HuH-7.5 (cell line): ENCODE results near the gene DLD.
"Not testable (repeated sequence)": the region's sequence is repeated elsewhere in the genome, so short reads cannot be mapped to it uniquely, and the experiment has no call there.

ENCODE experiments used
- DNase-seq: peaks from one replicate; pipeline ENCODE4 v3.0.0; 2011; ENCODE audit warnings: low spot score

Gene DLD

GRCh38 chr7:107915541-107915940 is 24.6 kb downstream of the DLD start:
- no peak for DNase-seq

GRCh38 chr7:107917763-107918651 is 27.0 kb downstream of the DLD start:
- no peak for DNase-seq

DNA sequence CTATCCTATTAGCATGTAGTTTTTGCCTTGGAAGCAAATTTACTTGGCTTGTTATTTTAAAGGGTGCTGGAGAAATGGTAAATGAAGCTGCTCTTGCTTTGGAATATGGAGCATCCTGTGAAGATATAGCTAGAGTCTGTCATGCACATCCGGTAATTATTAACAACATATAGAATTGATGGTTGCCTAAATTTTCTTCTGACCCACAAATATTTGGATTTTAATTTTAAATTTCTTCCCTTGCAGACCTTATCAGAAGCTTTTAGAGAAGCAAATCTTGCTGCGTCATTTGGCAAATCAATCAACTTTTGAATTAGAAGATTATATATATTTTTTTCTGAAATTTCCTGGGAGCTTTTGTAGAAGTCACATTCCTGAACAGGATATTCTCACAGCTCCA is 28.0 kb downstream of the DLD start:
- no peak for DNase-seq

GRCh38 chr7:107920048-107920772 is 29.2 kb downstream of the DLD start:
- DNase-seq = no peak

DNA sequence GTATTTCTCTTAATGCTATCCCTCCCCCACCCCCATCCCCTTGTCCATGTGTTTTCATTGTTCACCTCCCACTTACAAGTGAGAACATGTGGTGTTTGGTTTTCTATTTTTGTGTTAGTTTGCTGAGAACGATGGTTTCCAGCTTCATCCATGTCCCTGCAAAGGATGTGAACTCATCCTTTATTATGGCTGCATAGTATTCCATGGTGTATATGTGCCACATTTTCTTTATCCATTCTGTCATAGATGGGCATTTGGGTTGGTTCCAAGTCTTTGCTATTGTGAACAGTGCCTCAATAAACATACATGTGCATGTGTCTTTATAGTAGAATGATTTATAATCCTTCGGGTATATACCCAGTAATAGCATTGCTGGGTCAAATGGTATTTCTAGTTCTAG is 30.8 kb downstream of the DLD start:
- not testable (repeated sequence) for DNase-seq

GRCh38 chr7:107922886-107923285 is 31.9 kb downstream of the DLD start:
- no peak for DNase-seq

- DNase-seq = no peak
Measured at GRCh38 chr7:107924841-107925504, 34.0 kb downstream of the DLD start.

DNA sequence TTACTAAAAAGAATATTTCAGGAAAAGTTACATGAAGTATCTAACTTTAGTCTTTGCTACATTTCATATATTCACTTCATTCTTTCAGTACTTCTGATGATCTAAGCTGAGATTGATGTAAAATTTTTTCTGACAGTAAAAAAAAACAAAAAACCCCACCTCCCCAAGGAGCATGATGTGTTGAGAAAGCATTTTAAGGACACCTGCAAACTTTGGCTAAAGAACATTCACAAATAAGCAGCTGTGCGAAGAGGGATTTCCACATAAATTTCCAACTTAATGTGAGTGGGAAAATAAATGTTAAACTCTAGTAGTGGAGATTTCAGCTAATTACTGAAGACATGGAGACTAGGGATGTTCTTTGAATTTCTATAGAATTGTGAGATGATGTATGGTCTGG is 35.5 kb downstream of the DLD start:
- DNase-seq = no peak

DNA sequence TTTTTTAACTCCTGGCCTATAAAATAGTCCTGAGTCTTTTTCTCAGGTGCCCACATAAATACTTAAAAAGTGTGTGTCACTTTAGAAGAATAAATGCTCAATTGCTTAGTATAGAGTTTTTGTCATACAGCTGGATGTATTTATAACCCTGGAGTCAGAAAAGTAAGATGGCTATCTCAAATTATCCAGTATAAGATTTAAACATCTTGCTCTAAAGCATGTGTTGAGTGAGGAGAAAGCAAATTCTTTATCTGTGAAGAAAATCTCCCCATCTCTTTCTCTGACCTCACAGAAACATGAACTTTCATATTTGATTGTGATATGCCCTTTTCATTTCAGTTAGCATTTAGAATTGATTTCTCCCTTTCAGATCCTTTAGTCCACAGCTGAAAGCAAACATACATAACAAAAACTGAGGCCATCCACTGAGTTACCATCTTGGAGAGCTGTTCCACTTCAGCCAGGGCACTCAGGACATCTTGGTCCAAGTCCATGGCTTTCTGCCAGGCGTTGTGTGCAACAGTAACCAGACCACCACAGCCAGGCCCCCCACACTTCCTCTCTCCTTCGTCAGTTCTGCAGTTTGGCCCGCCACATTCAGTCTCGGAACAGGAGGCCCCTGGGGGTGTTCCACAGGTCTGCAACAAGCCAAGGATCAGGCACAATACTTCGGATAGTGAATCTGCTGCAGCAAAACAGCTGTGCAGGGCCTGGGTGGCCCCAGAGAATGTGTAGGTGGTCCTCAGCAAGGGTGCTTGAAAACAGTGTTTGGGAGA is 40.9 kb downstream of the DLD start:
- no peak for DNase-seq

DNA sequence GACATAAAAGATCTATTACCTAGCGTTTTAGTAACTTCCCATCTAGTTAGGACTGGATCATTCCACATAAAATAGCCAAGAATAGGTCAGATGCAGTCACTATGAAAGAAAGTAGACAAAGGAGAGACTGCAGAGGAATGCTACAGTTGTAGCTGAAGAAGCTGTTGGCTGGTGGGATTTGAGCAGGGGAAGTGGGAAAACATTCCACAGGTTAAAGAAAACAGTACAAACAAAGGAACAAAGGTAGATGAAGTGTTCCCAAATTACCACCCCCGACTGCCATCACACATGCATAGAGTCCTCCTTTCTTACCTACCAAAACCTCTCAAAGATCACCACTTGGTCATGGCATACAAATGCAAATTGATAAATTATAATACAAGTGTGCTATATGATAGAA is 41.8 kb downstream of the DLD start:
- DNase-seq = no peak

DNA sequence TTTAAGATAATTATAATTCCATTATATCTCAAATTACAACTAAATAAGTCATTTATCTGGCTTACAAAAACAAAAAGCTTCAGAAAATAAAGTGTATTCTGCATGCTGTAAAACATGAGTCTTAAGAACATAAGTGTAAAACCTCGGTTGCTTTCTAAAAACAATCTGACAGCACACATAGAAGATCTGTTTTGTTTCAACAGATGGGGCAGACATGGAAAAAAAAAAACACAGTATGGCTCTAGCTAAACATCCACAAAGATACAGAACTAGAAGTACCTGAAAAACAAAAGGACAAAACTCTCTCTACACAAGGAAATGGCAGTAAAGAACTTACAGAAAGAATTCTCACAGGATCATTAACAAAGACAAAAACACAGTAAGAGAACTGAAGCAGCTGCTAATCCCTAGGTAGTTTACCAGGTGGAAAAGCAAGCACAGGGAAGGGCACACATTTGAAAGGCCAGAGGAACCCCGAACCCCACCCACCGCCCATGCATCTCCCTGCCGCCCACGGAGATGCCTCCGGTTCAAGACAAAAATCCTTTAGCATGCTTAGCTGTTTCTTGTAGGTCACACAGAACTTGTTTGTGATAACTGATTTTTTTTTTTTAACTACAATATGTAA is 42.5 kb downstream of the DLD start:
- DNase-seq = no peak

GRCh38 chr7:107934991-107935770 is 44.2 kb downstream of the DLD start:
- no peak for DNase-seq

DNA sequence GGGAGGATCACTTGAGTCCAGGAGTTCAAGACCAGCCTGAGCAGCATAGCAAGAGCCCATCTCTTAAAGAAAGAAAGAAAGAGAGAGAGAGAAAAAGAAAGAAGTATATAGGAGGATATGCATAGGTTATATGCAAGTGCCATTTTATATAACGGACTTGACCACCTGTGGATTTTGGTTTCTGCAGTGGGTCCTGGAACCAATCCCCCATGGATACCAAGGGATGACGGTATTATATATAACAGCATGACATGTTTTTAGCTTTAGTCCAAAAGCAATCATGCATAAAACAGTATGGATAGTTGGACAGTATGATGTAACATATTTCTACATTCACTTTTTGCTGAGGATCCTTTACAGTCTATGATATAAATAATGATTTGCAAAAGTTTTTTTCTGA is 45.3 kb downstream of the DLD start:
- no peak for DNase-seq

GRCh38 chr7:107937531-107937930 is 46.5 kb downstream of the DLD start:
- no peak for DNase-seq

GRCh38 chr7:107938456-107939250 is 47.7 kb downstream of the DLD start:
- no peak for DNase-seq

GRCh38 chr7:107939573-107940489 is 48.8 kb downstream of the DLD start:
- no peak for DNase-seq

DNA sequence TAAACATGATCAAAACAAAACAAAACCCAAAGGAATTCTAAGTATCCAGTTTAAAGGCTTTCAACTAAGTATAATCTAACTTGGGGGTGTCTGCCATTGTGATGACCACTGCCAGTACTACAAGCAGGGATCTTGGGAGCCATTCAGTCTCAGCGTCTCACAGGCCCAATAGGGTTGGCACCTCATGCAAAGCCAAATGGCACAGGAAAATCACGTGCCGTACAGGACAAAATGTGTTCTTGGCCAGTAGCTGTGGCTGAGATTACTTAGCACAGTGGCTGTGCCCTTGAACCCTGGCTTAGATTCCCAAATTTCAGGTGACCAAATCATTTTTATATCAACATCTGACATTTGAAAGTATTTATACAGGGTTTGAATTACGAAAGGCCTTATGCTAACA is 50.0 kb downstream of the DLD start:
- no peak for DNase-seq

DNA sequence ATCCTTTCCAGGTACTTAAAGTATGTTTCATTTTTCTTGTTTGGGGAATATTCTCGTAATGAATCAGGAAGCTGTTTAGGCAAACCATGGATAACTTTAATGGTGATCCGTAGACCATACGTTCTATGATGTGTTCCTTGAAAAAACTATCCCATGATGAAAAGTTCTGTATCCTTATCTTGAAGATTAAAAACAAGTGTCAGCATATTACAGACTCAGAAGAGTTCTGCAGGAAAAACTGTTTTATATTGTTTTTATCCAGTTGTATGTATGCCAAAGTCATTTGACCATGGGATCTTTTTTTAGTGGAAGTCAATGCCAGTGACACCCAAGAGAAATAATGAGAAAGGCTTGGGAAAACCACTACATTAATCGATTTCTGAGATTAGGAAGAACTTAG is 52.0 kb downstream of the DLD start:
- DNase-seq = no peak
